Heart left ventricle (tissue), 16 donors: Measurements from ENCODE around the gene ZNF518B. TPM values are rescaled to one million over a fixed set of nuclear protein-coding genes. Genes with fewer than 3 reads are reported as not detected.

Experiments
- ATAC-seq, 4 donors: fragments of 200-7000 bp; cut with Tn5 transposase; one replicate each; pipeline ENCODE4 v1.9.1; 2020 to 2022; ENCODE audit warnings: moderate library complexity in 4 of 4, mild to moderate bottlenecking in 3 of 4, moderate number of reproducible peaks in 1 of 4
- DNase-seq, 5 donors: peaks; one replicate each; pipeline ENCODE4 v3.0.0-alpha.2; 2020
- H3K27ac ChIP-seq, 12 donors: fragments of 200-600 bp; sonication (generic) in 4 of 12; one replicate each; pipeline versions ENCODE4 v1.5.0 to v1.8.0; 2016 to 2022; ENCODE audit warnings: mild to moderate bottlenecking in 2 of 12
- H3K27me3 ChIP-seq, 9 donors: fragments of 200-600 bp; sonication (generic) in 2 of 9; one replicate each; pipeline versions ENCODE4 v1.5.1 to v1.8.0; 2016 to 2022; ENCODE audit warnings: mild to moderate bottlenecking in 3 of 9
- H3K36me3 ChIP-seq, 9 donors: fragments of 200-600 bp; sonication (generic) in 2 of 9; one replicate each; pipeline versions ENCODE4 v1.5.0 to v1.8.0; 2018 to 2022; ENCODE audit warnings: mild to moderate bottlenecking in 2 of 9
- H3K4me1 ChIP-seq, 12 donors: fragments of 200-600 bp; sonication (generic) in 4 of 12; one replicate each; pipeline versions ENCODE4 v1.5.0 to v1.8.0; 2016 to 2022; ENCODE audit warnings: mild to moderate bottlenecking in 3 of 12
- H3K4me3 ChIP-seq, 12 donors: fragments of 200-600 bp; sonication (generic) in 4 of 12; one replicate each; pipeline versions ENCODE4 v1.5.0 to v1.8.0; 2017 to 2022; ENCODE audit warnings: mild to moderate bottlenecking in 9 of 12, moderate library complexity in 4 of 12
- H3K9me3 ChIP-seq, 12 donors: fragments of 200-600 bp; sonication (generic) in 4 of 12; one replicate each; pipeline versions ENCODE4 v1.5.0 to v1.8.0; 2016 to 2022; ENCODE audit warnings: mild to moderate bottlenecking in 1 of 12
- CTCF ChIP-seq, 12 donors: fragments of 200-600 bp; sonication (generic) in 4 of 12; IDR thresholded peaks; one replicate each; pipeline versions ENCODE4 v1.5.0 to v1.8.0; 2018 to 2022; ENCODE audit warnings: antibody characterized with exemption in 12 of 12, mild to moderate bottlenecking in 5 of 12
- POLR2A ChIP-seq, 2 donors: fragments of 450-650 bp; IDR thresholded peaks; one replicate each; pipeline ENCODE4 v1.6.1; 2017; ENCODE audit warnings: antibody characterized with exemption in 2 of 2, mild to moderate bottlenecking in 2 of 2, moderate library complexity in 2 of 2
- WGBS, 4 donors: extraction: QIAGEN DNeasy Blood & Tissue Kit in 2 of 4; methylation state at CpG; one replicate each; pipeline versions ENCODE4 v1.1.5 to v1.1.7; 2013 to 2018; 5-methylcytosine and 5-hydroxymethylcytosine counted together
- intact Hi-C, 10 donors: fragments of 100-400 bp; cut with DNase I; formaldehyde crosslinking; loops; one replicate each; pipeline versions ENCODE4 v1.11.1 to v1.14.2; 2022
- polyA plus RNA-seq, 2 donors: library from polyadenylated mRNA; stranded (reverse); fragments of 200-250 nt; gene quantifications; one replicate each; pipeline ENCODE4 v1.2.3, GENCODE V29; 2013
- total RNA-seq, 9 donors: library from RNA; depleted of rRNA in 2 of 9; stranded (reverse); fragments of >200 nt in 2 of 9; fragmentation: NEBNext Ultra II Directional in 3 of 9; extraction: Animal tissue kit (Norgen Biotek cat#: 25700) in 3 of 9; gene quantifications; one replicate each; pipeline versions ENCODE4 v1.1.0 to v1.2.4, GENCODE V29; 2016 to 2023
- donor health status: ischemic (EF 13 %, LVEDD 7.1; RV severe dilation, severe dysfunction).
- donor health status: healthy with polysubstance abuse.
- donor health status: DM: no; HTN: yes; CAD: no.
- donor health status: DM: no; HTN: no; CAD: no.
- donor health status: ischemic (EF 25% LVEDD 6.9; RV normal size, moderate dysfunction).
- donor health status: ischemic (EF 25% LVEDD 5.7; RV mildly dilated, moderate dysfunction).
- donor health status: healthy.
- donor health status: DM: yes; HTN: yes; CAD: no.
- donor health status: ischemic (EF 35%, LVEDD 5.7; RV mildly dilated, moderate dysfunction).
- donor health status: nonischemic (EF 11% LVEDD 7.7; RV severe dilation, severe dysfunction).
- donor health status: DM: yes; HTN: yes; CAD: no.
- donor health status: PGD.
- donor health status: ischemic (EF 29% LVEDD 5.4; RV normal size, mild dysfunction).
- donor health status: nonischemic (EF 23%, LVEDD 6.1; RV moderate dilation, normal function).

Gene ZNF518B
- total and polyA plus RNA-seq, 11 donors = 4.3 to 39.8 (median 23.2) TPM

GRCh38 chr4:10454726-10455125 is 2.5 kb downstream of the ZNF518B start:
- TF ChIP-seq POLR2A (IDR thresholded peaks at IDR 0.05) (no peak), CTCF (IDR thresholded peaks at IDR 0.05) (no peak)
- Histone ChIP-seq H3K9me3 (peaks cover 0 to 12% (median 0%) of the 10 kb centered on the region in 12 donors), H3K27me3 (peaks cover 0 to 12% (median 0%) of the 10 kb centered on the region in 9 donors), H3K36me3 (peaks cover 0 to 52% (median 36%) of the 10 kb centered on the region in 9 donors), H3K4me3 (no peak overlapping the region), H3K4me1 (peaks cover 0 to 21% (median 7%) of the 10 kb centered on the region in 12 donors), H3K27ac (no peak overlapping the region)
- WGBS, 4 donors = 80 to 89% (median 87%) methylated on average over 6 of the region's 6 CpGs
- ATAC-seq (no peak), DNase-seq (no peak)
- intact Hi-C loops = loop anchor here in 4 of 10 donors (5.0 to 10.0 kb wide), 5 partner anchors 70 to 292 kb away; no protein-coding TSS in a partner anchor

- WGBS, 4 donors = 83 to 100% (median 99%) methylated on average over 1 of the region's 1 CpG
- H3K27ac ChIP-seq = no peak overlapping the region
- DNase-seq (no peak), ATAC-seq (no peak)
- TF ChIP-seq POLR2A (IDR thresholded peaks at IDR 0.05) = no peak
- no peak for TF ChIP-seq CTCF (IDR thresholded peaks at IDR 0.05)
- H3K4me1 ChIP-seq = peaks cover 0 to 21% (median 8%) of the 10 kb centered on the region in 12 donors
- peaks cover 0 to 55% (median 36%) of the 10 kb centered on the region in 9 donors for H3K36me3 ChIP-seq
- H3K4me3 ChIP-seq = no peak overlapping the region
- intact Hi-C loops = loop anchor here in 1 of 10 donors (10.0 kb wide), 1 partner anchor 71 kb away; no protein-coding TSS in a partner anchor
- peaks cover 0 to 8% (median 0%) of the 10 kb centered on the region in 9 donors for H3K27me3 ChIP-seq
- peaks cover 0 to 18% (median 0%) of the 10 kb centered on the region in 12 donors for H3K9me3 ChIP-seq
Measured at GRCh38 chr4:10454121-10454520, 3.1 kb downstream of the ZNF518B start.

- ATAC-seq = no peak
- DNase-seq = no peak
- Histone ChIP-seq H3K4me1 (peaks cover 0 to 6% (median 0%) of the 10 kb centered on the region in 12 donors), H3K9me3 (peaks cover 0 to 63% (median 16%) of the 10 kb centered on the region in 12 donors), H3K36me3 (peaks cover 5 to 87% (median 50%) of the 10 kb centered on the region in 9 donors), H3K27me3 (no peaks in the 10 kb centered on the region), H3K4me3 (no peak overlapping the region), H3K27ac (no peak overlapping the region)
- 79 to 84% (median 83%) methylated on average over 5 of the region's 5 CpGs for WGBS, 4 donors
- intact Hi-C loops = no loop called here
- TF ChIP-seq CTCF (IDR thresholded peaks at IDR 0.05) = no peak
- no peak for TF ChIP-seq POLR2A (IDR thresholded peaks at IDR 0.05)
Measured at GRCh38 chr4:10448991-10449390, 8.2 kb downstream of the ZNF518B start.

GRCh38 chr4:10442976-10443375 is 14.2 kb downstream of the ZNF518B start:
- Histone ChIP-seq H3K4me1 (no peaks in the 10 kb centered on the region), H3K4me3 (no peak overlapping the region), H3K9me3 (peaks cover 0 to 65% (median 32%) of the 10 kb centered on the region in 12 donors), H3K27me3 (no peaks in the 10 kb centered on the region), H3K27ac (no peak overlapping the region), H3K36me3 (peaks cover 5 to 41% (median 23%) of the 10 kb centered on the region in 9 donors)
- ATAC-seq (no peak), DNase-seq (no peak)
- intact Hi-C loops = no loop called here
- TF ChIP-seq POLR2A (IDR thresholded peaks at IDR 0.05) (no peak), CTCF (IDR thresholded peaks at IDR 0.05) (no peak)
- 92 to 96% (median 94%) methylated on average over 5 of the region's 5 CpGs for WGBS, 4 donors
